NB4 (cell line): ENCODE measurements around the gene VENTX.

Experiments
- MYC ChIP-seq: IDR thresholded peaks from 2 replicates; pipeline ENCODE4 v1.6.1; 2011; ENCODE audit warnings: low read depth, low read length
- POLR2A ChIP-seq: IDR thresholded peaks from 2 replicates; pipeline ENCODE4 v1.6.1; 2011; ENCODE audit warnings: mild to moderate bottlenecking; ENCODE audit not compliant: insufficient read length; ENCODE audit errors: extremely low read depth
- TF ChIP-seq, protein P1 (sequence below): IDR thresholded peaks from 2 replicates; pipeline ENCODE4 v1.6.1; 2011; ENCODE audit warnings: low read depth, low read length
- TF ChIP-seq, protein P2 (sequence below): IDR thresholded peaks from one replicate; pipeline ENCODE4 v1.5.1; 2012; ENCODE audit warnings: low read depth, low read length

DNA sequence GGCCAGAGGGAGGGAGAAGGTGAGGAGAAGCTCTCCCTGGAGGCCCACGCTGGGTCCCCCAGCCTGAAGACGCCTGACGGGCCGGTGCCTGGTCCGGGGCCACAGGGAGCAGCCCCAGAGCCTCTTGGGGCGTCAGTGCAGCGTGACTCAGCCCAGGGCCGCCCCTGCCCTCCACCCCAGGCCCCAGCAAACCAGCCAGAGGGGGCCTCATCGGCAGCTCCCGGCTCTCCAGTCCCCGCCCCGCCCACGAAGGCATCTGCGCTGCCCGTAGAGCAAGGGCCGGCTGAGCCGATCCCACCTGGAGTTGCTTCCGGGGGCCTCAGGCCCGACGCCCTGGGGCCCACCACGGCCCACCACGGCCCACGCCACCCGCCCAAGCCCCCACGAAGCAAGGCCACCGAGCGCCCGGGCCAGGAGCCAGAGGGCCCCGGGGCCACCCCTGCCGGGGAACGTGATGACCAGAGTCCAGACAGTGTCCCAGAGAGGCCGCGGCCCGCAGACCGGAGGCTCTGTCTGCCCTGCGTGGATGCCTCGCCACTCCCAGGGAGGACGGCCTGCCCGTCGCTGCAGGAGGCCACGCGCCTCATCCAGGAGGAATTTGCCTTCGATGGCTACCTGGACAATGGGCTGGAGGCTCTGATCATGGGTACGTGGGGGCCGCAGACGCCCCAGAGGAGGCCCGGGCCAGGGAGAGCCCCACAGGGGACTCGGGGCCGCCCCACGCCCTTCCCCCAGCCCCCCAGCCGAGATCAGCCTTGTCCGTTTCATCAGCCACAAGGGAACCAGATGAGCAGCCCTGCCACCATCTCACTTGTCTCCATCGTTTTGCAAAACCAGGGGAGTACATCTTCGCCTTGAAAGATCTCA lies 38.8 kb upstream of the VENTX start:
- TF ChIP-seq, protein P1, sequence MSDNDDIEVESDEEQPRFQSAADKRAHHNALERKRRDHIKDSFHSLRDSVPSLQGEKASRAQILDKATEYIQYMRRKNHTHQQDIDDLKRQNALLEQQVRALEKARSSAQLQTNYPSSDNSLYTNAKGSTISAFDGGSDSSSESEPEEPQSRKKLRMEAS, result no peak
- no peak for TF ChIP-seq POLR2A
- TF ChIP-seq, protein P2, sequence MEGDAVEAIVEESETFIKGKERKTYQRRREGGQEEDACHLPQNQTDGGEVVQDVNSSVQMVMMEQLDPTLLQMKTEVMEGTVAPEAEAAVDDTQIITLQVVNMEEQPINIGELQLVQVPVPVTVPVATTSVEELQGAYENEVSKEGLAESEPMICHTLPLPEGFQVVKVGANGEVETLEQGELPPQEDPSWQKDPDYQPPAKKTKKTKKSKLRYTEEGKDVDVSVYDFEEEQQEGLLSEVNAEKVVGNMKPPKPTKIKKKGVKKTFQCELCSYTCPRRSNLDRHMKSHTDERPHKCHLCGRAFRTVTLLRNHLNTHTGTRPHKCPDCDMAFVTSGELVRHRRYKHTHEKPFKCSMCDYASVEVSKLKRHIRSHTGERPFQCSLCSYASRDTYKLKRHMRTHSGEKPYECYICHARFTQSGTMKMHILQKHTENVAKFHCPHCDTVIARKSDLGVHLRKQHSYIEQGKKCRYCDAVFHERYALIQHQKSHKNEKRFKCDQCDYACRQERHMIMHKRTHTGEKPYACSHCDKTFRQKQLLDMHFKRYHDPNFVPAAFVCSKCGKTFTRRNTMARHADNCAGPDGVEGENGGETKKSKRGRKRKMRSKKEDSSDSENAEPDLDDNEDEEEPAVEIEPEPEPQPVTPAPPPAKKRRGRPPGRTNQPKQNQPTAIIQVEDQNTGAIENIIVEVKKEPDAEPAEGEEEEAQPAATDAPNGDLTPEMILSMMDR, result no peak
- no peak for TF ChIP-seq MYC
